IPS-15b (cell line): ENCODE results near the gene CROCC2.

Experiments
- H3K27me3 ChIP-seq: one replicate; pipeline ENCODE4 v1.6.1; 2013; ENCODE audit warnings: low read length; ENCODE audit not compliant: control insufficient read depth, insufficient read depth
- H3K36me3 ChIP-seq: one replicate; pipeline ENCODE4 v1.6.1; 2013; ENCODE audit warnings: low read length; ENCODE audit not compliant: control insufficient read depth, insufficient read depth
- H3K4me1 ChIP-seq: one replicate; pipeline ENCODE4 v1.6.1; 2013; ENCODE audit warnings: mild to moderate bottlenecking, low read length; ENCODE audit not compliant: control insufficient read depth, insufficient read depth
- H3K4me3 ChIP-seq: one replicate; pipeline ENCODE4 v1.5.1; 2013; ENCODE audit warnings: low read depth, low read length
- H3K9ac ChIP-seq: one replicate; pipeline ENCODE4 v1.6.1; 2013; ENCODE audit warnings: low read depth, mild to moderate bottlenecking, low read length
- H3K9me3 ChIP-seq: one replicate; pipeline ENCODE4 v1.6.1; 2013; ENCODE audit warnings: mild to moderate bottlenecking, low read length; ENCODE audit not compliant: control insufficient read depth, insufficient read depth

CROCC2 gene

DNA sequence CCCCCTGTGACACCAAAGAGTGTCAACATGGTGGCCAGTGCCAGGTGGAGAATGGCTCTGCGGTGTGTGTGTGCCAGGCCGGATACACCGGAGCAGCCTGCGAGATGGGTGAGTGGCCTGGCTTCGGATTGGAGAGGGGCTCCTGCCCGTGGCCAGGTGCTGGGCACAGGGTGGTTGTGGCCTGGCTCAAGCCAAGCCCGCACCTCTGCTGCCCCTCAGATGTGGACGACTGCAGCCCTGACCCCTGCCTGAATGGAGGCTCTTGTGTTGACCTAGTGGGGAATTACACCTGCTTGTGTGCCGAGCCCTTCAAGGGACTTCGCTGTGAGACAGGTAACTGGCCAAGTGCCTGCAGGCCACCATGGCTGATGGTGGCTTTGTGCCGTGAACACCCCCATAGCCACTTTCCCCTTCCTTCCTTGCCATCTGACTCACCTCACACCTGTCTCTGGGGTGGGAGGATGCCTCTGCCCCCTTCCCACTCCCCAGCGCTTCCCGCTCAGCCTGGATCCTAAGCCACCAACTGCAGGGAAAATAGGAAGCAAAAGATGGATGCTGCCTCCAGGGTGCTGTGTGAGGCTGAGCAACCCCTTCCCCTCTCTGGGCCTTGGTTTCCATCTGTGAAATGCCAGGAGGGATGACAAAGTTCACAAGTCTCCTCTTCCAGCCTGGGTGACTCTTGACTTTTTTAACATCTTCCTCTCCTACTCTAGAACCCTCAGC, 134.1 kb downstream of the CROCC2 start:
- H3K9ac ChIP-seq = no peak overlapping the region
- no peaks in the 10 kb centered on the region for H3K36me3 ChIP-seq
- H3K27me3 ChIP-seq = peaks cover 5% of the 10 kb centered on the region
- H3K4me1 ChIP-seq = peaks cover 3% of the 10 kb centered on the region
- no peaks in the 10 kb centered on the region for H3K9me3 ChIP-seq
- H3K4me3 ChIP-seq = no peak overlapping the region

DNA sequence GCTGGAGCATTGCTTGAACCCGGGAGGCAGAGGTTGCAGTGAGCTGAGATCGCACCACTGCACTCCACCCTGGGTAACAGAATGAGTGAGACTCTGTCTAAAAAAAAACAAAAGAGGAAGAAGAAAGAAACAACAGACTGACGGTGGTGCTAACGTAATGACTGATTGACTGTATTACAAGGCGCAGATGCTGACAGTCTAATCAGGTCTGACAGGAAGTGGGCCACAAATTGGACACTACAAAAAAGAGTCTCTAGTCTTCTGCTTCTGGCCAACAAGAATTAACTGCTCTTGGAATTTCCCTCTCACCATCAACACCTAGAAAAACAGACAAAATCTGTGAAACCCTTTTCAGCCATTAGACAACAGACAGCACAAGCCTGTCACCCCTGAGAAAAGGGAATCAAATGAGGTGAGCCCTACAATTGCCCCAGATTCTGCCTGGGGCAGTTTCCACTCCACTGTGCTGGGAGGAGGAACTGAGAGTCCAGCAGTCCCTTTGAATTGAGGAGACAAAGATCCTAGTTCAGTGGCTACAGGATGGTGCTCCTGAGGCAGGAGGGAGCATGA, 135.5 kb downstream of the CROCC2 start:
- H3K9me3 ChIP-seq = no peaks in the 10 kb centered on the region
- H3K9ac ChIP-seq = no peak overlapping the region
- H3K4me3 ChIP-seq = no peak overlapping the region
- peaks cover 3% of the 10 kb centered on the region for H3K4me1 ChIP-seq
- H3K36me3 ChIP-seq = no peaks in the 10 kb centered on the region
- H3K27me3 ChIP-seq = peaks cover 5% of the 10 kb centered on the region
